Keratinocyte (primary cell): Measurements from ENCODE around the gene FAM219A. TPM values are rescaled to one million over a fixed set of nuclear protein-coding genes. Genes with fewer than 3 reads are reported as not detected.

Experiments used
- DNase-seq: peaks from one replicate; pipeline ENCODE4 v3.0.0-alpha.2; 2011; ENCODE audit warnings: low read depth, missing footprints, low spot score
- FAIRE-seq: peaks from 2 replicates; lab custom pipeline; 2011; peaks lifted over from hg19 to GRCh38; lab: Jason Lieb, UNC
- H2AFZ ChIP-seq: 2 replicates; pipeline ENCODE4 v1.6.0; 2012; ENCODE audit warnings: low read length, control low read depth, inconsistent platforms; ENCODE audit not compliant: control insufficient read depth
- H3K27ac ChIP-seq: 2 replicates; pipeline ENCODE4 v1.5.1; 2011; ENCODE audit warnings: low read length; ENCODE audit not compliant: control insufficient read depth, insufficient read depth
- H3K27me3 ChIP-seq: 3 replicates; pipeline ENCODE4 v1.6.0; 2011; ENCODE audit warnings: low read length; ENCODE audit not compliant: control insufficient read depth, insufficient read depth; ENCODE audit errors: extremely low read depth
- H3K36me3 ChIP-seq, 2 experiments: 2 replicates in 1 of 2; 3 replicates in 1 of 2; pipeline ENCODE4 v1.5.1; 2011; ENCODE audit warnings: low read length in 2 of 2, mild to moderate bottlenecking in 1 of 2; ENCODE audit not compliant: control insufficient read depth in 2 of 2, insufficient read depth in 2 of 2; ENCODE audit errors: extremely low read depth in 1 of 2
- H3K4me1 ChIP-seq: 3 replicates; pipeline ENCODE4 v1.5.1; 2011; ENCODE audit warnings: low read length; ENCODE audit not compliant: control insufficient read depth, insufficient read depth; ENCODE audit errors: extremely low read depth
- H3K4me2 ChIP-seq: 3 replicates; pipeline ENCODE4 v1.6.0; 2011; ENCODE audit warnings: low read depth, low read length; ENCODE audit not compliant: control insufficient read depth, insufficient read depth; ENCODE audit errors: extremely low read depth
- H3K4me3 ChIP-seq, 3 experiments: fragments of 200-600 bp in 1 of 3; sonication (generic) in 1 of 3; 2 replicates in 2 of 3; 3 replicates in 1 of 3; pipeline ENCODE4 v1.5.1; 2011 to 2016; ENCODE audit warnings: low read length in 3 of 3, mild to moderate bottlenecking in 3 of 3, control low read depth in 2 of 3, inconsistent platforms in 1 of 3, low read depth in 1 of 3, mixed read lengths in 1 of 3, mixed run types in 1 of 3, moderate library complexity in 1 of 3; ENCODE audit not compliant: control insufficient read depth in 2 of 3, insufficient read depth in 2 of 3; ENCODE audit errors: extremely low read depth in 1 of 3
- H3K79me2 ChIP-seq: 2 replicates; pipeline ENCODE4 v1.6.0; 2012; ENCODE audit warnings: low read length; ENCODE audit not compliant: control insufficient read depth, insufficient read depth
- H3K9ac ChIP-seq: 3 replicates; pipeline ENCODE4 v1.6.0; 2011; ENCODE audit warnings: low read length; ENCODE audit not compliant: control insufficient read depth, insufficient read depth; ENCODE audit errors: extremely low read depth
- H3K9me1 ChIP-seq: 3 replicates; pipeline ENCODE4 v1.6.0; 2011; ENCODE audit warnings: low read length; ENCODE audit not compliant: control insufficient read depth, insufficient read depth; ENCODE audit errors: extremely low read depth
- H3K9me3 ChIP-seq: 2 replicates; pipeline ENCODE4 v1.5.1; 2012; ENCODE audit warnings: low read depth, low read length; ENCODE audit not compliant: control insufficient read depth
- H4K20me1 ChIP-seq: 3 replicates; pipeline ENCODE4 v1.6.0; 2011; ENCODE audit warnings: low read length; ENCODE audit not compliant: control insufficient read depth, insufficient read depth; ENCODE audit errors: extremely low read depth
- CTCF ChIP-seq, 3 experiments: IDR thresholded peaks in 1 of 3; conservative IDR thresholded peaks in 1 of 3; optimal IDR thresholded peaks in 1 of 3; 2 replicates in 2 of 3; 3 replicates in 1 of 3; pipeline versions ENCODE3 to v1.5.1; 2011; ENCODE audit warnings: low read length in 3 of 3, mild to moderate bottlenecking in 3 of 3, moderate library complexity in 2 of 3, control low read depth in 1 of 3, inconsistent platforms in 1 of 3; ENCODE audit not compliant: insufficient read depth in 2 of 3; ENCODE audit errors: extremely low read depth in 1 of 3
- EZH2 ChIP-seq: IDR thresholded peaks from one replicate; pipeline ENCODE4 v1.6.1; 2012; ENCODE audit warnings: inconsistent platforms, mild to moderate bottlenecking, low read length, moderate library complexity
- dilution Hi-C: fragments of 300-500 bp; cut with MboI; formaldehyde crosslinking; loops from one replicate; pipeline ENCODE4 v1.7.0; 2020; ENCODE audit warnings: low sequenced_read_pairs; ENCODE audit not compliant: extremely low pct_ligation_motif_present
- polyA minus RNA-seq, 3 experiments: library from RNA; depleted of rRNA, polyadenylated mRNA; stranded (reverse); fragments of >200 nt; gene quantifications; 1 replicate in 1 of 3; 2 replicates in 1 of 3; 3 replicates in 1 of 3; pipeline ENCODE4 v1.2.3, GENCODE V29; 2011
- polyA plus RNA-seq, 5 experiments: library from polyadenylated mRNA; depleted of rRNA in 3 of 5; stranded (reverse) in 3 of 5; stranded (forward) in 1 of 5; unstranded in 1 of 5; fragments of >200 nt; gene quantifications; 1 replicate in 1 of 5; 2 replicates in 3 of 5; 3 replicates in 1 of 5; pipeline versions ENCODE4 v1.2.1 to v1.2.3, GENCODE V29; 2011 to 2012; ENCODE audit warnings: missing spikeins in 2 of 5, low read depth in 1 of 5, low replicate concordance in 1 of 5

FAM219A gene
- 8.9 to 10.6 TPM (median 9.2 TPM) in 3 replicates for polyA plus RNA-seq
- 5.4 TPM for polyA plus RNA-seq (2011; ENCODE audit: low read depth)
- polyA plus RNA-seq (2011; cell fraction: cytosol; rRNA removed): 6.7 and 8.1 TPM in 2 replicates
- polyA plus RNA-seq (2011; cell fraction: nucleus; rRNA removed): 31.8 and 32.1 TPM in 2 replicates
- polyA plus RNA-seq (2012; ENCODE audit: low replicate concordance): 9.6 and 13.4 TPM in 2 replicates
- 7.6 to 13.0 TPM (median 10.4 TPM) in 3 replicates for polyA minus RNA-seq
- 8.6 TPM for polyA minus RNA-seq (2011; cell fraction: cytosol; rRNA and poly(A)+ RNA removed)
- polyA minus RNA-seq (2011; cell fraction: nucleus; rRNA and poly(A)+ RNA removed): 8.2 and 11.0 TPM in 2 replicates

DNA sequence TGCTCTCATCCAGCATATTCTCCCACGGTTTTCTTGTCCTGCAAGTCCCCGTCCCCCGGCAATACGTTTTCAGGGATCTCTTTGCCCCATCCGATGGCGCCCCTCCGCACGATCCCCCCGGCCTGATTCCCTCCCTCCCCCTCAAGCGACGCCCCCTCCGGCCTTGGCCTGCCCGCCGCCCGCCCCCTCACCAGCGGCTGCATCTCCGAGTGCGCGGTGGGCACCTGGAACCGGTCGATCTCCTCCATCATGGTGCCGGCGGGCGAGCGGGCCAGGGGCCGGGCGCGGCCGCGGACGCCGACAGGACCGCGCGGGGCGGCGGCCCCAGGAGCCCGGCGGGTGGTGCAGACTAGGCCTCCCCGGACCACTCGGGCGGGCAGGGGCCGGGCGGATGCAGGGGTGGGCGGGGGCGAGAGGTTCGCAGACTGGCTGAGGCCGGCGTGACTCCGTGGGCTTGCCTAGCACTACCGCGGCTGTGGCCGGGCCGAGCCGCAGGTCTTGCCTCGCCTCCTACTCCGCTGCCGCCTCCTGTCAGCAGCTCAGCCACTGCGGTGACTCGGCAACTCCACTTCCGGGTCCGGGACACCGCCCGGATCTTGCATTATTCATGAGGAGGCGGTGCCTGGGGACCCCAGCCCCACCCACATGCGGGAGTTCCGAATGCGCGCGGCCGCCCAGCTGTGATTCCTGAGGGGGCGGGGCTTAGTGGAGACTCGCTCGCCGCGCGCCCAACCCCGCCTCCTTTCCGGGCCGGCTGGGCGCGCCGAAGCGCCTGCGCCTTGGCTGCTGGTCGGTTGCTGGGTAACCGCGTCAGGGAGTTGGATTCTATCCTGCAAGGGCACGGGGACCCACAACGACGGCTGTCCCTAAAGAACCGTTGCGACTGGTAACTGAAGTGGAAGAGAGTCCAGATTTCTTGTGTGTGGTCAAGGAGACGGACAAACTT lies at the start of gene FAM219A, which contains the start of gene DNAI1:
FAM219A (minus strand) TSS at position 558 of the 946 bp plus-strand sequence; CDS start at position 251, 307 bp downstream.
DNAI1 (plus strand) TSS at position 793 of the 946 bp plus-strand sequence. CDS start 201 bp downstream, outside the sequence.
- no peaks in the 10 kb centered on the region for H3K27me3 ChIP-seq
- peak within 1 kb of the TSS; percentile 74 to 87 (median 86) for H3K4me3 ChIP-seq
- dilution Hi-C loops: no loop called here
- H2AFZ ChIP-seq: peak within 1 kb of the TSS; percentile 88
- H3K79me2 ChIP-seq: peaks cover 26% of the 10 kb centered on the region
- H4K20me1 ChIP-seq: no peaks in the 10 kb centered on the region
- DNase-seq (peak; percentile 91), FAIRE-seq (peak; percentile 34)
- H3K36me3 ChIP-seq: no peaks in the 10 kb centered on the region
- H3K9ac ChIP-seq: peak within 1 kb of the TSS; percentile 80
- peak within 1 kb of the TSS; percentile 91 for H3K4me2 ChIP-seq
- H3K4me1 ChIP-seq: peaks cover 34% of the 10 kb centered on the region
- TF ChIP-seq EZH2: no peak
- no peak for TF ChIP-seq CTCF (optimal IDR thresholded peaks at IDR 0.05 in 1 of 3, IDR thresholded peaks at IDR 0.05 in 1 of 3, conservative IDR thresholded peaks at IDR 0.05 in 1 of 3; ENCODE audit: extremely low read depth in 1 of 3, insufficient read depth in 2 of 3, low read length in 3 of 3)
- peak within 1 kb of the TSS; percentile 69 for H3K27ac ChIP-seq
- H3K9me1 ChIP-seq: peaks cover 3% of the 10 kb centered on the region
- H3K9me3 ChIP-seq: no peaks in the 10 kb centered on the region

- H3K4me3 ChIP-seq: no peak overlapping the region
- H3K36me3 ChIP-seq: no peaks in the 10 kb centered on the region
- no peak for DNase-seq
- no peak for TF ChIP-seq CTCF (optimal IDR thresholded peaks at IDR 0.05 in 1 of 3, IDR thresholded peaks at IDR 0.05 in 1 of 3, conservative IDR thresholded peaks at IDR 0.05 in 1 of 3; ENCODE audit: extremely low read depth in 1 of 3, insufficient read depth in 2 of 3, low read length in 3 of 3)
- no peak for TF ChIP-seq EZH2
- H3K9me3 ChIP-seq: no peaks in the 10 kb centered on the region
- H3K27ac ChIP-seq: no peak overlapping the region
- FAIRE-seq: no peak
- dilution Hi-C loops: no loop called here
- H3K9me1 ChIP-seq: no peaks in the 10 kb centered on the region
- H2AFZ ChIP-seq: no peak overlapping the region
- no peak overlapping the region for H3K4me2 ChIP-seq
- no peaks in the 10 kb centered on the region for H4K20me1 ChIP-seq
- H3K4me1 ChIP-seq: no peaks in the 10 kb centered on the region
- H3K79me2 ChIP-seq: no peaks in the 10 kb centered on the region
- H3K9ac ChIP-seq: no peak overlapping the region
- peaks cover 31% of the 10 kb centered on the region for H3K27me3 ChIP-seq
Observed at GRCh38 chr9:34507966-34508365, 49.6 kb upstream of the FAM219A start.
